ENCODE data around the gene HOTAIR. TPM values are rescaled to one million over a fixed set of nuclear protein-coding genes. Genes with fewer than 3 reads are reported as not detected.

Gene HOTAIR
- total RNA-seq, 3 donors from 2014 or later: not detected

Other genes starting within 250 kb of the HOTAIR start
- 1 to 10 TPM; 2.6 to 9.9 (median 7.1) TPM for gene CALCOCO1, start 247.5 kb downstream of the HOTAIR start, total RNA-seq
- gene CISTR, start 223.0 kb downstream of the HOTAIR start, total RNA-seq: not detected
- not detected for gene HOXC13, start 36.1 kb downstream of the HOTAIR start, total RNA-seq
- not detected for gene HOXC12, start 20.1 kb downstream of the HOTAIR start, total RNA-seq
- gene HOXC11, start 1.8 kb downstream of the HOTAIR start, total RNA-seq: not detected
- gene HOXC10, start 10.2 kb upstream of the HOTAIR start, total RNA-seq: not detected
- gene HOXC9, start 25.2 kb upstream of the HOTAIR start, total RNA-seq: not detected
- not detected for gene HOXC8, start 34.0 kb upstream of the HOTAIR start, total RNA-seq
- gene HOXC6, start 53.5 kb upstream of the HOTAIR start, total RNA-seq: not detected
- gene HOXC5, start 58.1 kb upstream of the HOTAIR start, total RNA-seq: not detected
- under 1 TPM; 0.16 to 0.40 (median 0.29) TPM for gene HOXC4, start 78.9 kb upstream of the HOTAIR start, total RNA-seq
- 10 to 100 TPM; 14.1 to 19.8 (median 19.2) TPM for gene SMUG1, start 214.0 kb upstream of the HOTAIR start, total RNA-seq